MM.1S (cell line): ENCODE measurements around the gene CD93.

Experiments
- DNase-seq: peaks from one replicate; pipeline ENCODE4 v3.0.0-alpha.2; 2015
- H2AFZ ChIP-seq: fragments of 300-600 bp; sonication (generic); 2 replicates; pipeline ENCODE4 v1.6.0; 2016; ENCODE audit warnings: antibody characterized with exemption, low read length
- H3F3A ChIP-seq: fragments of 300-600 bp; sonication (generic); 2 replicates; pipeline ENCODE4 v1.6.1; 2016; ENCODE audit warnings: mild to moderate bottlenecking, antibody characterized with exemption, low read length, moderate library complexity, mixed read lengths; ENCODE audit not compliant: insufficient read depth
- H3K27ac ChIP-seq: fragments of 300-600 bp; sonication (generic); 2 replicates; pipeline ENCODE4 v1.5.1; 2016; ENCODE audit warnings: mild to moderate bottlenecking, low read length
- H3K27me3 ChIP-seq: fragments of 300-600 bp; sonication (generic); replicated peaks from 2 replicates; pipeline ENCODE4 v1.6.0; 2016; ENCODE audit warnings: low read length; ENCODE audit not compliant: insufficient read depth
- H3K36me3 ChIP-seq: fragments of 300-600 bp; sonication (generic); replicated peaks from 2 replicates; pipeline ENCODE4 v1.6.1; 2016; ENCODE audit warnings: mild to moderate bottlenecking, low read length, mixed read lengths; ENCODE audit not compliant: insufficient read depth
- H3K4me1 ChIP-seq: fragments of 300-600 bp; sonication (generic); 2 replicates; pipeline ENCODE4 v1.6.1; 2016; ENCODE audit warnings: low read length, mixed read lengths
- H3K4me2 ChIP-seq: fragments of 300-600 bp; sonication (generic); 2 replicates; pipeline ENCODE4 v1.6.0; 2016; ENCODE audit warnings: low read depth, low read length
- H3K4me3 ChIP-seq: fragments of 300-600 bp; sonication (generic); 2 replicates; pipeline ENCODE4 v1.5.1; 2016; ENCODE audit warnings: low read length, mixed read lengths
- H3K79me2 ChIP-seq: fragments of 300-600 bp; sonication (generic); 2 replicates; pipeline ENCODE4 v1.6.1; 2016; ENCODE audit warnings: mixed run types, low read length, mixed read lengths
- H3K9ac ChIP-seq: fragments of 300-600 bp; sonication (generic); 2 replicates; pipeline ENCODE4 v1.6.1; 2016; ENCODE audit warnings: low read length, mixed read lengths
- H3K9me2 ChIP-seq: fragments of 300-600 bp; sonication (generic); replicated peaks from 2 replicates; pipeline ENCODE4 v1.6.1; 2016; ENCODE audit warnings: mild to moderate bottlenecking, low read length, mixed read lengths; ENCODE audit not compliant: insufficient read depth
- H3K9me3 ChIP-seq: fragments of 300-600 bp; sonication (generic); replicated peaks from 2 replicates; pipeline ENCODE4 v1.6.1; 2016; ENCODE audit warnings: mild to moderate bottlenecking, low read length, mixed read lengths; ENCODE audit not compliant: insufficient read depth
- H4K20me1 ChIP-seq: fragments of 300-600 bp; sonication (generic); 2 replicates; pipeline ENCODE4 v1.6.1; 2016; ENCODE audit warnings: mild to moderate bottlenecking, low read length, moderate library complexity, mixed read lengths; ENCODE audit not compliant: insufficient read depth
- EZH2 ChIP-seq: fragments of 300-600 bp; sonication (generic); optimal IDR thresholded peaks from 2 replicates; pipeline ENCODE3; 2017; ENCODE audit warnings: low read depth, mild to moderate bottlenecking, antibody characterized with exemption, low read length, mixed read lengths
- EZH2phosphoT487 ChIP-seq: fragments of 300-600 bp; sonication (generic); IDR thresholded peaks from 2 replicates; pipeline ENCODE4 v1.6.1; 2018; ENCODE audit warnings: antibody characterized with exemption, low read length
- TF ChIP-seq, protein P1 (sequence below): fragments of 300-600 bp; sonication (generic); IDR thresholded peaks from 2 replicates; pipeline ENCODE4 v1.5.1; 2016; ENCODE audit warnings: antibody characterized with exemption, low read length, mixed read lengths

CD93 gene

DNA sequence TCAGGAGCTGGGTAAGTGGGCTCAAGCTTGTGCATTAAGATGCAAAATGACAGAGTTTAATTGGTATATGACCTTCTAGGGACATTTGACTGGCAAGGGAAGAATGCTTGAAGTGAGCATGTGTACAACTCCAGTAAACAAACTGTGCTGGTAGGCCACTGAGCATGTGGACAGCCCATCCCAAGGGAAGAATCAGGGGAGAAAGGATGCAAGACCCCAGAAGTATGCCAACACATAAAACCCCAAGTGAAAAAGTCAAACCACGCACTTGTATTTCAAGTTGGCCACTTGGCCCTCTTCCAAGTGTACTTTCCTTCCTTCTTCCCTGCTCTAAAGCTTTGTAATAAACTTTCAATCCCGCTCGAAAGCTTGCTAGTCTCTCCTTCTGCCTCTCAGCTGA, 26.3 kb downstream of the CD93 start:
- Histone ChIP-seq H3K4me2 (no peak overlapping the region), H3K36me3 (no peaks in the 10 kb centered on the region), H3K27me3 (no peaks in the 10 kb centered on the region), H3K4me1 (no peaks in the 10 kb centered on the region), H3K79me2 (no peaks in the 10 kb centered on the region), H3F3A (no peaks in the 10 kb centered on the region), H3K27ac (no peak overlapping the region), H4K20me1 (no peaks in the 10 kb centered on the region), H3K9ac (no peak overlapping the region), H3K9me3 (no peaks in the 10 kb centered on the region), H3K9me2 (no peaks in the 10 kb centered on the region), H3K4me3 (no peak overlapping the region), H2AFZ (no peak overlapping the region)
- no peak for DNase-seq
- TF ChIP-seq EZH2 (no peak), EZH2phosphoT487 (no peak)
- TF ChIP-seq, protein P1, sequence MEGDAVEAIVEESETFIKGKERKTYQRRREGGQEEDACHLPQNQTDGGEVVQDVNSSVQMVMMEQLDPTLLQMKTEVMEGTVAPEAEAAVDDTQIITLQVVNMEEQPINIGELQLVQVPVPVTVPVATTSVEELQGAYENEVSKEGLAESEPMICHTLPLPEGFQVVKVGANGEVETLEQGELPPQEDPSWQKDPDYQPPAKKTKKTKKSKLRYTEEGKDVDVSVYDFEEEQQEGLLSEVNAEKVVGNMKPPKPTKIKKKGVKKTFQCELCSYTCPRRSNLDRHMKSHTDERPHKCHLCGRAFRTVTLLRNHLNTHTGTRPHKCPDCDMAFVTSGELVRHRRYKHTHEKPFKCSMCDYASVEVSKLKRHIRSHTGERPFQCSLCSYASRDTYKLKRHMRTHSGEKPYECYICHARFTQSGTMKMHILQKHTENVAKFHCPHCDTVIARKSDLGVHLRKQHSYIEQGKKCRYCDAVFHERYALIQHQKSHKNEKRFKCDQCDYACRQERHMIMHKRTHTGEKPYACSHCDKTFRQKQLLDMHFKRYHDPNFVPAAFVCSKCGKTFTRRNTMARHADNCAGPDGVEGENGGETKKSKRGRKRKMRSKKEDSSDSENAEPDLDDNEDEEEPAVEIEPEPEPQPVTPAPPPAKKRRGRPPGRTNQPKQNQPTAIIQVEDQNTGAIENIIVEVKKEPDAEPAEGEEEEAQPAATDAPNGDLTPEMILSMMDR, result no peak

DNA sequence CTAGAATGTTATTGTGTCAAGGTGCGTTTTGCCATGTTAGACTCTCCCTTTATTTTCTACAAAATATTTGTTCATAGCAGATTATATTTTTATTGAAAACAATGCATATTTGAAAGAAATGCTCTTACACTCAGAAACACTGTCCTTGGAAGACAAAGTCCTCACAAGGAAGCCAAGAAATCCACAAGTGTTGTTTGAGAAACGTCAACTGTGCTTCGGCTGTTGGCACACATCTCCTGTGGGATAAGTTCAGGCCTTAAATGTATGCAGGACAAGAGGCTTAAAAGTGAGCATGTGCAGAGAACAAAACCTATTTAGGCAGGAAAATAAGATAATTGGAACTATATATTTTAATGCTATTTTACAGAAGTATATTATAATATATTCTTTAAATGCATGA, 27.1 kb downstream of the CD93 start:
- no peaks in the 10 kb centered on the region for H3K79me2 ChIP-seq
- TF ChIP-seq, protein P1, result no peak
- no peak for TF ChIP-seq EZH2phosphoT487
- TF ChIP-seq EZH2, result no peak
- H2AFZ ChIP-seq, result no peak overlapping the region
- no peaks in the 10 kb centered on the region for H3K9me2 ChIP-seq
- H3K27ac ChIP-seq, result no peak overlapping the region
- H3K4me3 ChIP-seq, result no peak overlapping the region
- H4K20me1 ChIP-seq, result no peaks in the 10 kb centered on the region
- H3K9me3 ChIP-seq, result no peaks in the 10 kb centered on the region
- H3K36me3 ChIP-seq, result no peaks in the 10 kb centered on the region
- H3K9ac ChIP-seq, result no peak overlapping the region
- no peaks in the 10 kb centered on the region for H3K4me1 ChIP-seq
- no peak for DNase-seq
- H3K4me2 ChIP-seq, result no peak overlapping the region
- no peaks in the 10 kb centered on the region for H3K27me3 ChIP-seq
- H3F3A ChIP-seq, result no peaks in the 10 kb centered on the region

DNA sequence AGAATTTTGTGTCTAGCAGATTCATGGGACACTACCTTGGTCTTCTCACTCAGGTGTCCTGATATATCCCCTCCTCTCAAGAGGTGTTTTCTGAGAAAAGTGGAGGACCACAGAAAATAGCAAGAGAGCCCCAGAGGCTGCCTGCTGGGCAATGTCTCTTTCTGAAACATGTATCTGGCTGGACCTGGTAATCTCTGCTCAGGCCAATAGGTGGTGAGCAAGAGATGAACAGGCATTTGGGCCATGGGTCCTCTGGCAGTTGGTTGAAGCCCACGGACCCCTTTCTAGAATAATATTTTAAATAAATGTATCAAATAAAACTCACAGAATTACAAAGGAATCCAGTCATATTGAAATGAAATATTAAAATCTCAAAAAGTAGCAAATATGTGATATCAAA, 27.9 kb downstream of the CD93 start:
- H3K9me3 ChIP-seq, result no peaks in the 10 kb centered on the region
- H3F3A ChIP-seq, result no peaks in the 10 kb centered on the region
- H3K4me1 ChIP-seq, result no peaks in the 10 kb centered on the region
- TF ChIP-seq, protein P1, result no peak
- TF ChIP-seq EZH2 (no peak), EZH2phosphoT487 (no peak)
- no peak overlapping the region for H2AFZ ChIP-seq
- H4K20me1 ChIP-seq, result no peaks in the 10 kb centered on the region
- H3K27me3 ChIP-seq, result no peaks in the 10 kb centered on the region
- H3K4me2 ChIP-seq, result no peak overlapping the region
- no peaks in the 10 kb centered on the region for H3K79me2 ChIP-seq
- H3K36me3 ChIP-seq, result no peaks in the 10 kb centered on the region
- H3K27ac ChIP-seq, result no peak overlapping the region
- DNase-seq, result no peak
- no peaks in the 10 kb centered on the region for H3K9me2 ChIP-seq
- H3K9ac ChIP-seq, result no peak overlapping the region
- H3K4me3 ChIP-seq, result no peak overlapping the region

DNA sequence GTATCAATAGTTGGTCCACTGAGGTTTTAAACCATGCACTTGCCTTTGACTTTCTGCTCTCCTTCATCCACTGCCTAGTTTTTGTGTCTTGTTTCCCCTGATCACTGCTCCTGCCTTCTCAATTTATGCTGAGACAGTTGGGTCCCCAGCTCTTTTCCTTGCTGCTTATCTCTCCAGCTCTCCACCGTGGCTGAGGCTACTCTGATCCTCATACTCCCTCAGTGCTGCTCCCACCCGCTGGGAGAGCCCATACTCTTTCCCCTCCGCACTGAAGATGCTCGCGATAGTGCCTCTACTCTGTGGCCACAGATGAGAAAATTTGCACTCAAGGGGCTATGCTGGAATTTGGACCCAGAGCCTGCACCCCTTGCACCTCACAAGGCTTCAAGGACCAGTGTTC, 33.2 kb downstream of the CD93 start:
- Histone ChIP-seq H3K4me3 (no peak overlapping the region), H4K20me1 (no peaks in the 10 kb centered on the region), H3K9ac (no peak overlapping the region), H3K79me2 (no peaks in the 10 kb centered on the region), H3K36me3 (no peaks in the 10 kb centered on the region), H3K27me3 (no peaks in the 10 kb centered on the region), H3K9me2 (no peaks in the 10 kb centered on the region), H3F3A (no peaks in the 10 kb centered on the region), H3K9me3 (no peaks in the 10 kb centered on the region), H3K4me2 (no peak overlapping the region), H3K4me1 (no peaks in the 10 kb centered on the region), H2AFZ (no peak overlapping the region), H3K27ac (no peak overlapping the region)
- DNase-seq, result no peak
- TF ChIP-seq EZH2phosphoT487 (no peak), EZH2 (no peak)
- TF ChIP-seq, protein P1, result no peak
